CD4-positive, alpha-beta T cell treated with Interleukin-2 at 100 ng/mL for 4 hours (primary cell): ENCODE data around the gene MLLT6.

Experiments used
- DNase-seq: peaks from one replicate; pipeline ENCODE4 v3.0.0-alpha.2; 2020; ENCODE audit warnings: low spot score

The MLLT6 gene

GRCh38 chr17:38742411-38743308 is 37.6 kb downstream of the MLLT6 start:
- DNase-seq: no peak

- DNase-seq: no peak
Measured at GRCh38 chr17:38743556-38744171, 38.6 kb downstream of the MLLT6 start.

GRCh38 chr17:38745545-38745944 is 40.5 kb downstream of the MLLT6 start:
- no peak for DNase-seq

GRCh38 chr17:38746004-38746848 is 41.2 kb downstream of the MLLT6 start:
- DNase-seq: no peak

GRCh38 chr17:38746849-38747462 is 41.9 kb downstream of the MLLT6 start:
- DNase-seq: no peak

- no peak for DNase-seq
Measured at GRCh38 chr17:38747463-38748148, 42.5 kb downstream of the MLLT6 start.

GRCh38 chr17:38748149-38748891 is 43.2 kb downstream of the MLLT6 start, which contains the start of gene PCGF2:
Gene PCGF2 (minus strand): TSS chr17:38748336. CDS start chr17:38740402, 7,934 bp downstream.
- DNase-seq: no peak

- DNase-seq: no peak
Measured at GRCh38 chr17:38748892-38749222, 43.8 kb downstream of the MLLT6 start.

- DNase-seq: no peak
Measured at GRCh38 chr17:38749223-38750043, 44.4 kb downstream of the MLLT6 start.

GRCh38 chr17:38750044-38750311 is 44.9 kb downstream of the MLLT6 start:
- DNase-seq: no peak

GRCh38 chr17:38750312-38751121 is 45.4 kb downstream of the MLLT6 start:
- no peak for DNase-seq

GRCh38 chr17:38751144-38751807 is 46.2 kb downstream of the MLLT6 start:
- DNase-seq: no peak

- DNase-seq: peak; percentile 86
Measured at GRCh38 chr17:38751808-38752307, 46.8 kb downstream of the MLLT6 start.

GRCh38 chr17:38752308-38753070 is 47.4 kb downstream of the MLLT6 start, which contains the start of gene PSMB3:
Gene PSMB3 (plus strand): TSS chr17:38752741. CDS start chr17:38752827, 86 bp downstream.
- peak; percentile 99 for DNase-seq

GRCh38 chr17:38753071-38753506 is 48.0 kb downstream of the MLLT6 start:
- no peak for DNase-seq

GRCh38 chr17:38761612-38762011 is 56.5 kb downstream of the MLLT6 start:
- DNase-seq: peak; percentile 24

GRCh38 chr17:38762231-38762630 is 57.2 kb downstream of the MLLT6 start:
- no peak for DNase-seq

- no peak for DNase-seq
Measured at GRCh38 chr17:38766341-38766740, 61.3 kb downstream of the MLLT6 start.
